SK-N-SH (cell line): Measurements from ENCODE around the gene ZHX3. TPM values are rescaled to one million over a fixed set of nuclear protein-coding genes. Genes with fewer than 3 reads are reported as not detected.

ENCODE experiments used
- CTCF ChIA-PET: fragments of 300-600, 350-600 bp; formaldehyde crosslinking; extraction: SDS; loops from one replicate; lab custom pipeline; 2021; lab: Yijun Ruan, JAX
- POLR2A ChIA-PET: fragments of 350-600 bp; sonication (Branson Sonifier 250); formaldehyde crosslinking; extraction: SDS; loops from one replicate; lab custom pipeline; 2020; ENCODE audit warnings: antibody characterized with exemption, inconsistent platforms; lab: Yijun Ruan, JAX
- DNase-seq: peaks from one replicate; pipeline ENCODE4 v3.0.0; 2012
- H2AFZ ChIP-seq: fragments of 200-600 bp; sonication (generic); 2 replicates; pipeline ENCODE4 v1.8.1; 2016; ENCODE audit warnings: antibody characterized with exemption, mild to moderate bottlenecking, low read depth
- H3F3A ChIP-seq: fragments of 200-600 bp; sonication (generic); replicated peaks from 2 replicates; pipeline ENCODE3; 2016; ENCODE audit warnings: antibody characterized with exemption, mild to moderate bottlenecking; ENCODE audit not compliant: insufficient read depth
- H3K27ac ChIP-seq, 2 experiments: fragments of 200-500 bp in 1 of 2; fragments of 200-600 bp in 1 of 2; sonication (Bioruptor generic) in 1 of 2; sonication (generic), shearing (Covaris generic) in 1 of 2; 2 replicates each; pipeline versions ENCODE4 v1.5.1 to v1.6.1; 2014 to 2016; ENCODE audit warnings: low read depth in 2 of 2, inconsistent platforms in 1 of 2, low read length in 1 of 2, mild to moderate bottlenecking in 1 of 2, mixed read lengths in 1 of 2
- H3K27me3 ChIP-seq: fragments of 200-600 bp; sonication (generic), shearing (Covaris generic); 2 replicates; pipeline ENCODE4 v1.6.1; 2016; ENCODE audit warnings: mixed run types; ENCODE audit not compliant: insufficient read depth
- H3K36me3 ChIP-seq, 2 experiments: fragments of 200-500 bp in 1 of 2; fragments of 200-600 bp in 1 of 2; sonication (Bioruptor generic) in 1 of 2; sonication (generic) in 1 of 2; replicated peaks in 1 of 2; 2 replicates each; pipeline versions ENCODE3 to v1.5.1; 2014 to 2016; ENCODE audit warnings: low read length in 1 of 2, mild to moderate bottlenecking in 1 of 2; ENCODE audit not compliant: insufficient read depth in 2 of 2, control insufficient read depth in 1 of 2
- H3K4me1 ChIP-seq, 2 experiments: fragments of 200-500 bp in 1 of 2; fragments of 200-600 bp in 1 of 2; sonication (Bioruptor generic) in 1 of 2; sonication (generic), shearing (Covaris generic) in 1 of 2; 2 replicates each; pipeline versions ENCODE4 v1.5.1 to v1.6.1; 2014 to 2016; ENCODE audit warnings: low read depth in 1 of 2, low read length in 1 of 2, mixed run types in 1 of 2; ENCODE audit not compliant: insufficient read depth in 2 of 2, control insufficient read depth in 1 of 2
- H3K4me2 ChIP-seq: fragments of 200-600 bp; sonication (generic), shearing (Covaris generic); 2 replicates; pipeline ENCODE4 v1.6.1; 2017; ENCODE audit warnings: mixed run types
- H3K4me3 ChIP-seq, 2 experiments: fragments of 200-500 bp in 1 of 2; fragments of 200-600 bp in 1 of 2; sonication (Bioruptor generic) in 1 of 2; sonication (generic), shearing (Covaris generic) in 1 of 2; 2 replicates each; pipeline versions ENCODE4 v1.5.1 to v1.8.1; 2014 to 2016; ENCODE audit warnings: low read depth in 2 of 2, inconsistent platforms in 1 of 2, low read length in 1 of 2, mild to moderate bottlenecking in 1 of 2, mixed read lengths in 1 of 2, moderate library complexity in 1 of 2
- H3K79me2 ChIP-seq: fragments of 200-600 bp; sonication (generic); 2 replicates; pipeline ENCODE4 v1.8.1; 2017; ENCODE audit warnings: mild to moderate bottlenecking; ENCODE audit not compliant: insufficient read depth
- H3K9ac ChIP-seq: fragments of 200-600 bp; sonication (generic); 2 replicates; pipeline ENCODE4 v1.6.1; 2017; ENCODE audit warnings: mixed run types
- H3K9me2 ChIP-seq: fragments of 200-600 bp; sonication (generic); 2 replicates; pipeline ENCODE4 v1.6.1; 2017; ENCODE audit warnings: mixed run types
- H3K9me3 ChIP-seq: fragments of 200-600 bp; sonication (generic); 2 replicates; pipeline ENCODE4 v1.6.1; 2017; ENCODE audit warnings: mixed run types, mild to moderate bottlenecking, moderate library complexity
- H4K20me1 ChIP-seq: fragments of 200-600 bp; sonication (generic); 2 replicates; pipeline ENCODE4 v1.6.1; 2017; ENCODE audit warnings: mild to moderate bottlenecking, mixed run types; ENCODE audit not compliant: insufficient read depth
- CHD2 ChIP-seq: fragments of 150-350 bp; IDR thresholded peaks from 2 replicates; pipeline ENCODE4 v1.6.1; 2018; ENCODE audit warnings: low read length; ENCODE audit not compliant: partially characterized antibody
- EP300 ChIP-seq, 2 experiments: IDR thresholded peaks; 2 replicates each; pipeline versions ENCODE4 v1.4.0 to v1.6.1; 2012; ENCODE audit warnings: borderline replicate concordance in 1 of 2, low read depth in 1 of 2, low read length in 1 of 2
- EZH2phosphoT487 ChIP-seq: fragments of 200-600 bp; sonication (generic); IDR thresholded peaks from 2 replicates; pipeline ENCODE4 v1.6.1; 2017; ENCODE audit warnings: low read depth, mixed run types, mild to moderate bottlenecking, antibody characterized with exemption, moderate library complexity, borderline replicate concordance
- FOSL2 ChIP-seq: IDR thresholded peaks from 2 replicates; pipeline ENCODE4 v1.4.0; 2012; ENCODE audit warnings: low read depth, mild to moderate bottlenecking, moderate library complexity, borderline replicate concordance
- FOXJ3 ChIP-seq: sonication (generic); formaldehyde crosslinking; IDR thresholded peaks from 2 replicates; pipeline ENCODE4 v1.5.1; 2020; ENCODE audit warnings: mild to moderate bottlenecking, missing genetic modification reagents
- FOXM1 ChIP-seq: IDR thresholded peaks from 2 replicates; pipeline ENCODE4 v1.4.0; 2012; ENCODE audit warnings: low read depth, mild to moderate bottlenecking
- MAX ChIP-seq: IDR thresholded peaks from 2 replicates; pipeline ENCODE4 v1.4.0; 2012; ENCODE audit warnings: low read depth
- MEF2A ChIP-seq: IDR thresholded peaks from 2 replicates; pipeline ENCODE4 v1.4.0; 2012; ENCODE audit warnings: low read depth, borderline replicate concordance
- NFIC ChIP-seq: IDR thresholded peaks from 2 replicates; pipeline ENCODE4 v1.4.0; 2012; ENCODE audit warnings: borderline replicate concordance
- POLR2AphosphoS5 ChIP-seq: IDR thresholded peaks from 2 replicates; pipeline ENCODE4 v1.6.1; 2012; ENCODE audit warnings: low read depth, low read length
- REST ChIP-seq: IDR thresholded peaks from 2 replicates; pipeline ENCODE4 v1.6.1; 2012; ENCODE audit warnings: mild to moderate bottlenecking, low read depth, low read length, moderate library complexity
- RFX5 ChIP-seq: IDR thresholded peaks from 2 replicates; pipeline ENCODE4 v1.6.1; 2012; ENCODE audit warnings: mild to moderate bottlenecking, improper control_type of control experiment, low read length
- SIN3A ChIP-seq: IDR thresholded peaks from 2 replicates; pipeline ENCODE4 v1.6.1; 2012; ENCODE audit warnings: low read depth, mild to moderate bottlenecking, low read length, moderate library complexity, borderline replicate concordance
- SMC3 ChIP-seq: IDR thresholded peaks from 2 replicates; pipeline ENCODE4 v1.6.1; 2012; ENCODE audit warnings: low read depth, low read length, improper control_type of control experiment
- TAF1 ChIP-seq: IDR thresholded peaks from 2 replicates; pipeline ENCODE4 v1.6.1; 2012; ENCODE audit warnings: low read depth, mild to moderate bottlenecking, low read length, moderate library complexity, borderline replicate concordance
- USF2 ChIP-seq: fragments of 150-350 bp; IDR thresholded peaks from 2 replicates; pipeline ENCODE4 v1.6.1; 2017; ENCODE audit warnings: antibody characterized with exemption, low read length, low read depth, borderline replicate concordance
- YY1 ChIP-seq: IDR thresholded peaks from 2 replicates; pipeline ENCODE4 v1.4.0; 2012; ENCODE audit warnings: low read depth, mild to moderate bottlenecking
- WGBS: methylation state at CpG from one replicate; pipeline ENCODE4 v1.1.6; 2017; ENCODE audit warnings: low lambda C conversion rate; 5-methylcytosine and 5-hydroxymethylcytosine counted together
- polyA plus RNA-seq, 3 experiments: library from polyadenylated mRNA; depleted of rRNA; stranded (reverse); fragments of >200 nt; gene quantifications; 2 replicates each; pipeline ENCODE4 v1.2.3, GENCODE V29; 2012

Gene ZHX3
- polyA plus RNA-seq, 1 of the 3 experiments (the other 2 are of a cell fraction): 6.0 TPM

GRCh38 chr20:41260734-41261220 lies 56.8 kb downstream of the ZHX3 start:
- TF ChIP-seq REST (no peak), CHD2 (no peak), EZH2phosphoT487 (no peak), NFIC (no peak), USF2 (no peak), SIN3A (no peak)
- Histone ChIP-seq H3K4me2 (no peak overlapping the region), H3K9ac (no peak overlapping the region), H3K4me1 (no peaks in the 10 kb centered on the region; a peak in 1 of 4 replicates), H3K27ac (no peak overlapping the region), H4K20me1 (no peaks in the 10 kb centered on the region), H3K27me3 (no peaks in the 10 kb centered on the region), H3K36me3 (no peaks in the 10 kb centered on the region), H3K9me2 (no peaks in the 10 kb centered on the region), H3K4me3 (no peak overlapping the region), H3F3A (no peaks in the 10 kb centered on the region), H2AFZ (no peak overlapping the region), H3K9me3 (no peaks in the 10 kb centered on the region), H3K79me2 (peaks cover 6% of the 10 kb centered on the region; the same call in 1 of the 2 replicates)
- POLR2A ChIA-PET: no interaction called here
- DNase-seq: no peak
- CTCF ChIA-PET: interaction anchor here (1.0 kb wide), 1 partner anchor 79 kb away, joined by 4 read pairs; no protein-coding TSS in a partner anchor
- 82% methylated on average over 1 of the region's 1 CpG for WGBS

- Histone ChIP-seq H4K20me1 (no peaks in the 10 kb centered on the region), H3K9me2 (no peaks in the 10 kb centered on the region), H3K4me1 (no peaks in the 10 kb centered on the region; a peak in 1 of 4 replicates), H3K4me2 (no peak overlapping the region), H3K27ac (no peak overlapping the region), H3K9ac (no peak overlapping the region), H3K27me3 (no peaks in the 10 kb centered on the region), H3K4me3 (no peak overlapping the region), H3K9me3 (no peaks in the 10 kb centered on the region), H2AFZ (no peak overlapping the region), H3F3A (no peaks in the 10 kb centered on the region), H3K36me3 (no peaks in the 10 kb centered on the region), H3K79me2 (peaks cover 6% of the 10 kb centered on the region; the same call in 1 of the 2 replicates)
- ChIA-PET CTCF (no interaction called here), POLR2A (no interaction called here)
- no peak for DNase-seq
- TF ChIP-seq MAX (no peak), TAF1 (no peak), FOXJ3 (no peak), EP300 (IDR thresholded peaks at IDR 0.05; ENCODE audit: borderline replicate concordance in 1 of 2, low read depth in 1 of 2, low read length in 1 of 2) (no peak), YY1 (no peak), RFX5 (no peak), REST (no peak), USF2 (no peak), FOSL2 (no peak), MEF2A (no peak), SIN3A (no peak), POLR2AphosphoS5 (no peak), SMC3 (no peak), EZH2phosphoT487 (no peak), FOXM1 (no peak)
These were observed 58.2 kb downstream of the ZHX3 start for GRCh38 chr20:41259309-41259708.
